Adrenal gland (tissue), 12 donors: ENCODE results near the gene TMEM266. TPM values are rescaled to one million over a fixed set of nuclear protein-coding genes. Genes with fewer than 3 reads are reported as not detected.

Experiments used
- DNase-seq, 7 donors: peaks; one replicate each; pipeline ENCODE4 v3.0.0-alpha.2; 2019 to 2020
- H3K27ac ChIP-seq, 5 donors: fragments of 200-600 bp; sonication (generic) in 4 of 5; 1 replicate in 3 of 5; 2 replicates in 2 of 5; pipeline versions ENCODE4 v1.5.1 to v1.8.0; 2016 to 2020; ENCODE audit warnings: mild to moderate bottlenecking in 1 of 5
- H3K27me3 ChIP-seq: fragments of 200-600 bp; 2 replicates; pipeline ENCODE4 v1.8.0; 2021
- H3K36me3 ChIP-seq, 2 donors: fragments of 200-600 bp; replicated peaks in 1 of 2; 1 replicate in 1 of 2; 2 replicates in 1 of 2; pipeline versions ENCODE4 v1.5.1 to v1.8.0; 2018 to 2022
- H3K4me1 ChIP-seq, 2 donors: fragments of 200-600 bp; replicated peaks in 1 of 2; 1 replicate in 1 of 2; 2 replicates in 1 of 2; pipeline versions ENCODE4 v1.5.1 to v1.8.0; 2018 to 2021
- H3K4me3 ChIP-seq, 4 donors: fragments of 200-600 bp; sonication (generic) in 3 of 4; one replicate each; pipeline ENCODE4 v1.5.1; 2016 to 2018
- H3K9me3 ChIP-seq, 3 donors: fragments of 200-600 bp; sonication (generic) in 1 of 3; replicated peaks in 1 of 3; 1 replicate in 2 of 3; 2 replicates in 1 of 3; pipeline versions ENCODE4 v1.5.1 to v1.8.0; 2016 to 2021
- CTCF ChIP-seq, 6 experiments: fragments of 450-650 bp in 4 of 6; fragments of 200-600 bp in 2 of 6; sonication (generic) in 1 of 6; IDR thresholded peaks; 1 replicate in 5 of 6; 2 replicates in 1 of 6; pipeline versions ENCODE4 v1.5.1 to v1.8.0; 2016 to 2021; ENCODE audit warnings: antibody characterized with exemption in 6 of 6, mild to moderate bottlenecking in 2 of 6, moderate library complexity in 1 of 6
- POLR2A ChIP-seq, 2 donors: fragments of 450-650 bp; IDR thresholded peaks; one replicate each; pipeline ENCODE4 v1.6.1; 2017; ENCODE audit warnings: antibody characterized with exemption in 2 of 2, mild to moderate bottlenecking in 2 of 2, moderate library complexity in 1 of 2
- WGBS, 4 donors: extraction: QIAGEN DNeasy Blood & Tissue Kit in 2 of 4; methylation state at CpG; one replicate each; pipeline versions ENCODE4 v1.1.5 to v1.1.7; 2013 to 2017; 5-methylcytosine and 5-hydroxymethylcytosine counted together
- intact Hi-C, 2 donors: fragments of 100-400 bp; cut with DNase I; formaldehyde crosslinking; loops; one replicate each; pipeline versions ENCODE4 v1.14.1 to v1.15.0; 2022 to 2023
- polyA plus RNA-seq, 3 donors: library from polyadenylated mRNA; stranded (reverse); fragments of 200-250 nt in 2 of 3; fragments of 350-450 nt in 1 of 3; fragmentation: Illumina TruSeq in 1 of 3; extraction: RNeasy Lipid Tissue Mini Kit (QIAGEN cat#74804) in 1 of 3; gene quantifications; one replicate each; pipeline ENCODE4 v1.2.3, GENCODE V29; 2013 to 2014
- total RNA-seq, 9 donors: library from RNA; depleted of rRNA in 4 of 9; stranded (reverse); fragments of >200 nt in 4 of 9; fragments of 120-200 nt in 1 of 9; fragmentation: NEBNext Ultra II Directional in 1 of 9; extraction: Animal tissue kit (Norgen Biotek cat#: 25700) in 1 of 9; gene quantifications; one replicate each; pipeline versions ENCODE4 v1.1.0 to v1.2.4, GENCODE V29; 2013 to 2023
- donor health status: healthy with polysubstance abuse.
- donor health status: Bipolar disorder and iron deficiency.
- donor health status: DM: yes; HTN: yes; CAD: no.
- donor health status: DM: no; HTN: no; CAD: no.
- donor health status: DM: no; HTN: no; CAD: no.
- donor health status: DM: yes; HTN: yes; CAD: no.

The TMEM266 gene
- total and polyA plus RNA-seq, 12 donors, result 1.3 to 23.1 (median 5.9) TPM

GRCh38 chr15:76187163-76187562, 127.4 kb downstream of the TMEM266 start:
- 50 to 68% (median 64%) methylated on average over 2 to 4 of the region's 4 CpGs for WGBS, 4 donors
- H3K27me3 ChIP-seq, result no peaks in the 10 kb centered on the region
- peaks cover 6% of the 10 kb centered on the region in 2 donors for H3K4me1 ChIP-seq
- no peak overlapping the region for H3K27ac ChIP-seq
- TF ChIP-seq CTCF (IDR thresholded peaks at IDR 0.05) (no peak), POLR2A (IDR thresholded peaks at IDR 0.05) (no peak)
- no peaks in the 10 kb centered on the region for H3K36me3 ChIP-seq
- no peaks in the 10 kb centered on the region for H3K9me3 ChIP-seq
- intact Hi-C loops, result no loop called here
- no peak overlapping the region for H3K4me3 ChIP-seq
- no peak for DNase-seq

GRCh38 chr15:76189106-76189505, 129.3 kb downstream of the TMEM266 start:
- Histone ChIP-seq H3K9me3 (no peaks in the 10 kb centered on the region), H3K4me3 (no peak overlapping the region), H3K4me1 (peaks cover 1 to 6% of the 10 kb centered on the region in 2 donors), H3K27ac (no peak overlapping the region), H3K36me3 (no peaks in the 10 kb centered on the region), H3K27me3 (no peaks in the 10 kb centered on the region)
- no peak for DNase-seq
- intact Hi-C loops, result no loop called here
- WGBS, 4 donors, result 70 to 77% (median 71%) methylated on average over 2 of the region's 2 CpGs
- TF ChIP-seq POLR2A (IDR thresholded peaks at IDR 0.05) (no peak), CTCF (IDR thresholded peaks at IDR 0.05) (no peak)

- 36 to 57% (median 48%) methylated on average over 12 of the region's 12 CpGs for WGBS, 4 donors
- H3K9me3 ChIP-seq, result no peaks in the 10 kb centered on the region
- H3K4me3 ChIP-seq, result no peak overlapping the region
- no peaks in the 10 kb centered on the region for H3K27me3 ChIP-seq
- no peak overlapping the region for H3K27ac ChIP-seq
- intact Hi-C loops, result loop anchor here in 1 of 2 donors (5.0 to 10.0 kb wide), 2 partner anchors 142 to 645 kb away; no protein-coding TSS in a partner anchor
- peaks cover 0 to 6% of the 10 kb centered on the region in 2 donors for H3K4me1 ChIP-seq
- H3K36me3 ChIP-seq, result no peaks in the 10 kb centered on the region
- TF ChIP-seq CTCF (IDR thresholded peaks at IDR 0.05) (no peak), POLR2A (IDR thresholded peaks at IDR 0.05) (no peak)
- no peak for DNase-seq
These were observed 130.3 kb downstream of the TMEM266 start for GRCh38 chr15:76190070-76190564.

- DNase-seq, result peak; percentile 76 to 90 (median 88)
- Histone ChIP-seq H3K27me3 (no peaks in the 10 kb centered on the region), H3K4me3 (no peak overlapping the region), H3K4me1 (peaks cover 7 to 13% of the 10 kb centered on the region in 2 donors), H3K36me3 (no peaks in the 10 kb centered on the region), H3K27ac (no peak overlapping the region), H3K9me3 (no peaks in the 10 kb centered on the region)
- TF ChIP-seq POLR2A (IDR thresholded peaks at IDR 0.05), result no peak
- TF ChIP-seq CTCF (IDR thresholded peaks at IDR 0.05), result peak; percentile 71 to 91 (median 85)
- intact Hi-C loops, result loop anchor here in 1 of 2 donors (5.0 to 10.0 kb wide), 2 partner anchors 141 to 644 kb away; no protein-coding TSS in a partner anchor
- 17 to 36% (median 23%) methylated on average over 17 to 34 of the region's 34 CpGs for WGBS, 4 donors
These were observed 131.2 kb downstream of the TMEM266 start for GRCh38 chr15:76190751-76191538.
